B cell (primary cell): Measurements from ENCODE around the gene TSSK6. TPM values are rescaled to one million over a fixed set of nuclear protein-coding genes. Genes with fewer than 3 reads are reported as not detected.

ENCODE experiments used
- ATAC-seq: fragments of 200-7000 bp; cut with Tn5 transposase; one replicate; pipeline ENCODE4 v1.10.0; 2021; ENCODE audit warnings: low read depth, mild to moderate bottlenecking, moderate number of reproducible peaks, moderate library complexity
- CTCF ChIA-PET: fragments of 350-600 bp; sonication (Branson Sonifier 250); formaldehyde crosslinking; loops from one replicate; lab custom pipeline; 2021; ENCODE audit warnings: antibody characterized with exemption, inconsistent platforms; lab: Charles Lee
- POLR2A ChIA-PET: fragments of 350-600 bp; sonication (Branson Sonifier 250); formaldehyde crosslinking; loops from one replicate; lab custom pipeline; 2021; ENCODE audit warnings: antibody characterized with exemption; lab: Charles Lee
- DNase-seq: peaks from one replicate; pipeline ENCODE4 v3.0.0; 2013
- H2AFZ ChIP-seq: 2 replicates; pipeline ENCODE4 v1.6.1; 2012; ENCODE audit warnings: mild to moderate bottlenecking, low read depth, low read length; ENCODE audit not compliant: insufficient read depth, poor library complexity, severe bottlenecking
- H3K27ac ChIP-seq, 2 donors: 1 replicate in 1 of 2; 2 replicates in 1 of 2; pipeline ENCODE4 v1.5.1; 2012 to 2013; ENCODE audit warnings: low read length in 2 of 2, mild to moderate bottlenecking in 2 of 2, moderate library complexity in 1 of 2
- H3K27me3 ChIP-seq, 4 experiments: fragments of 200-600 bp in 1 of 4; sonication (generic) in 1 of 4; replicated peaks in 1 of 4; 1 replicate in 2 of 4; 2 replicates in 2 of 4; pipeline versions ENCODE4 v1.6.1 to v1.7.0; 2013 to 2016; ENCODE audit warnings: low read length in 3 of 4, mild to moderate bottlenecking in 2 of 4, mixed read lengths in 1 of 4, moderate library complexity in 1 of 4; ENCODE audit not compliant: insufficient read depth in 4 of 4, control insufficient read depth in 3 of 4; ENCODE audit errors: control extremely low read depth in 1 of 4
- H3K36me3 ChIP-seq, 2 experiments: replicated peaks in 1 of 2; 1 replicate in 1 of 2; 2 replicates in 1 of 2; pipeline versions ENCODE4 v1.6.1 to v1.7.1; 2013; ENCODE audit warnings: low read length in 1 of 2; ENCODE audit not compliant: insufficient read depth in 2 of 2, control insufficient read depth in 1 of 2; ENCODE audit errors: control extremely low read depth in 1 of 2, extremely low read depth in 1 of 2
- H3K4me1 ChIP-seq, 2 donors: fragments of 200-600 bp in 1 of 2; sonication (generic) in 1 of 2; 1 replicate in 1 of 2; 2 replicates in 1 of 2; pipeline versions ENCODE4 v1.5.1 to v1.6.1; 2013 to 2017; ENCODE audit warnings: low read length in 2 of 2; ENCODE audit not compliant: control insufficient read depth in 2 of 2, insufficient read depth in 2 of 2
- H3K4me2 ChIP-seq: replicated peaks from 2 replicates; pipeline ENCODE3; 2012; ENCODE audit warnings: mild to moderate bottlenecking, low read depth, low read length; ENCODE audit not compliant: poor library complexity, severe bottlenecking
- H3K4me3 ChIP-seq, 5 experiments: fragments of 200-600 bp in 1 of 5; sonication (generic) in 1 of 5; 1 replicate in 3 of 5; 2 replicates in 2 of 5; pipeline versions ENCODE4 v1.5.1 to v1.7.0; 2011 to 2016; ENCODE audit warnings: low read length in 4 of 5, mild to moderate bottlenecking in 4 of 5, low read depth in 2 of 5, control low read depth in 1 of 5, moderate library complexity in 1 of 5; ENCODE audit not compliant: insufficient read depth in 1 of 5; ENCODE audit errors: control extremely low read depth in 1 of 5, extremely low read depth in 1 of 5
- H3K79me2 ChIP-seq: fragments of 200-600 bp; sonication (generic); one replicate; pipeline ENCODE4 v1.6.0; 2016; ENCODE audit warnings: low read length; ENCODE audit not compliant: control insufficient read depth, insufficient read depth
- H3K9ac ChIP-seq: fragments of 200-600 bp; sonication (generic); 2 replicates; pipeline ENCODE4 v1.6.1; 2017; ENCODE audit warnings: mild to moderate bottlenecking, low read length, moderate library complexity
- H3K9me3 ChIP-seq, 3 donors: one replicate each; pipeline versions ENCODE4 v1.6.1 to v1.7.1; 2013; ENCODE audit warnings: low read length in 2 of 3; ENCODE audit not compliant: control insufficient read depth in 2 of 3, insufficient read depth in 1 of 3; ENCODE audit errors: control extremely low read depth in 1 of 3
- H4K20me1 ChIP-seq: 2 replicates; pipeline ENCODE4 v1.6.0; 2012; ENCODE audit warnings: mild to moderate bottlenecking, low read length; ENCODE audit not compliant: insufficient read depth, control insufficient read depth, poor library complexity, severe bottlenecking
- H3K27ac Mint-ChIP-seq: one replicate; pipeline ENCODE4 v1.8.0; 2021; ENCODE audit warnings: mixed read lengths
- H3K27me3 Mint-ChIP-seq: one replicate; pipeline ENCODE4 v1.8.0; 2021; ENCODE audit warnings: mixed read lengths
- H3K4me1 Mint-ChIP-seq: one replicate; pipeline ENCODE4 v1.8.0; 2021; ENCODE audit warnings: mixed read lengths
- H3K4me3 Mint-ChIP-seq: one replicate; pipeline ENCODE4 v1.8.0; 2021; ENCODE audit warnings: mixed read lengths
- H3K9me3 Mint-ChIP-seq: one replicate; pipeline ENCODE4 v1.8.0; 2022; ENCODE audit warnings: mixed read lengths; ENCODE audit not compliant: insufficient read depth
- EZH2 ChIP-seq: IDR thresholded peaks from 2 replicates; pipeline ENCODE4 v1.6.1; 2012; ENCODE audit warnings: borderline replicate concordance, low read depth, mild to moderate bottlenecking, moderate library complexity, low read length; ENCODE audit not compliant: insufficient read depth, poor library complexity, severe bottlenecking
- WGBS: methylation state at CpG from one replicate; pipeline ENCODE4 v1.1.5; 2013; ENCODE audit warnings: missing lambda C conversion rate; ENCODE audit not compliant: insufficient coverage; 5-methylcytosine and 5-hydroxymethylcytosine counted together
- intact Hi-C: fragments of 100-400 bp; cut with micrococcal nuclease; formaldehyde crosslinking; loops from one replicate; pipeline ENCODE4 v1.10.0; 2022
- polyA plus RNA-seq: library from polyadenylated mRNA; depleted of rRNA; stranded (reverse); fragments of >200 nt; gene quantifications from 2 replicates; pipeline ENCODE4 v1.2.3, GENCODE V29; 2012
- total RNA-seq, 2 donors: library from RNA; stranded (reverse); fragments of 120-200 nt in 1 of 2; gene quantifications; 1 replicate in 1 of 2; 2 replicates in 1 of 2; pipeline versions ENCODE4 v1.2.3 to v1.2.4, GENCODE V29; 2013 to 2022
- TF ChIP-seq, protein P1 (sequence below): fragments of 200-600 bp; IDR thresholded peaks from one replicate; pipeline ENCODE4 v1.8.0; 2022; ENCODE audit warnings: antibody characterized with exemption, mild to moderate bottlenecking

Gene TSSK6
- total and polyA plus RNA-seq, 2 donors (not counting 1 experiment from before 2014, with no cell fraction given) = 8.9 to 9.6 TPM

DNA sequence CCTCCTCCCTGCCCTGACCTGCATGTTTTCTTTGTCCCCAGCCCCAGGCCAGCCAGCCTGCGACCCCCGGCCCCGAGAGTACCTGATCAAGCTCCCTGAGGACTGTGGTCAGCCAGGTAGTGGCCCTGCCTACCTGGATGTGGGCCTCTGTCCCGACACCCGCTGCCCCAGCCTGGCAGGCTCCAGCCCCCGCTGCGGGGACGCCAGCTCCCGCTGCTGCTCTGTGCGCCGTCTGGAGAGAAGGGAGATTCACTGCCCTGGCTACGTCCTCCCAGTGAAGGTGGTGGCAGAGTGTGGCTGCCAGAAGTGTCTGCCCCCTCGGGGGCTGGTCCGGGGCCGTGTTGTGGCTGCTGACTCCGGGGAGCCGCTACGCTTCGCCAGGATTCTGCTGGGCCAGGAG is 28.3 kb upstream of the TSSK6 start:
- H3K27me3 Mint-ChIP-seq = peaks cover 16% of the 10 kb centered on the region
- no peak overlapping the region for H3K4me3 Mint-ChIP-seq
- Histone ChIP-seq H3K4me3 (no peak overlapping the region), H3K9ac (no peak overlapping the region), H4K20me1 (no peaks in the 10 kb centered on the region), H3K36me3 (no peaks in the 10 kb centered on the region), H3K9me3 (peaks cover 0 to 35% (median 0%) of the 10 kb centered on the region in 3 donors), H3K79me2 (no peaks in the 10 kb centered on the region), H3K27ac (no peak overlapping the region), H3K4me2 (no peak overlapping the region), H3K27me3 (peaks cover 0 to 53% (median 15%) of the 10 kb centered on the region in 4 experiments), H2AFZ (no peak overlapping the region), H3K4me1 (peaks cover 23 to 28% of the 10 kb centered on the region in 2 donors)
- CTCF ChIA-PET = no interaction called here
- WGBS = 96% methylated on average over 18 of the region's 19 CpGs
- no peak for TF ChIP-seq EZH2
- TF ChIP-seq, protein P1, sequence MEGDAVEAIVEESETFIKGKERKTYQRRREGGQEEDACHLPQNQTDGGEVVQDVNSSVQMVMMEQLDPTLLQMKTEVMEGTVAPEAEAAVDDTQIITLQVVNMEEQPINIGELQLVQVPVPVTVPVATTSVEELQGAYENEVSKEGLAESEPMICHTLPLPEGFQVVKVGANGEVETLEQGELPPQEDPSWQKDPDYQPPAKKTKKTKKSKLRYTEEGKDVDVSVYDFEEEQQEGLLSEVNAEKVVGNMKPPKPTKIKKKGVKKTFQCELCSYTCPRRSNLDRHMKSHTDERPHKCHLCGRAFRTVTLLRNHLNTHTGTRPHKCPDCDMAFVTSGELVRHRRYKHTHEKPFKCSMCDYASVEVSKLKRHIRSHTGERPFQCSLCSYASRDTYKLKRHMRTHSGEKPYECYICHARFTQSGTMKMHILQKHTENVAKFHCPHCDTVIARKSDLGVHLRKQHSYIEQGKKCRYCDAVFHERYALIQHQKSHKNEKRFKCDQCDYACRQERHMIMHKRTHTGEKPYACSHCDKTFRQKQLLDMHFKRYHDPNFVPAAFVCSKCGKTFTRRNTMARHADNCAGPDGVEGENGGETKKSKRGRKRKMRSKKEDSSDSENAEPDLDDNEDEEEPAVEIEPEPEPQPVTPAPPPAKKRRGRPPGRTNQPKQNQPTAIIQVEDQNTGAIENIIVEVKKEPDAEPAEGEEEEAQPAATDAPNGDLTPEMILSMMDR = no peak
- intact Hi-C loops = no loop called here
- no peak overlapping the region for H3K27ac Mint-ChIP-seq
- no peak for ATAC-seq
- POLR2A ChIA-PET = interaction anchor here (0.6 kb wide), 1 partner anchor 95 kb away, joined by 4 read pairs; no protein-coding TSS in a partner anchor
- H3K9me3 Mint-ChIP-seq = no peaks in the 10 kb centered on the region
- no peak for DNase-seq
- peaks cover 16% of the 10 kb centered on the region for H3K4me1 Mint-ChIP-seq

DNA sequence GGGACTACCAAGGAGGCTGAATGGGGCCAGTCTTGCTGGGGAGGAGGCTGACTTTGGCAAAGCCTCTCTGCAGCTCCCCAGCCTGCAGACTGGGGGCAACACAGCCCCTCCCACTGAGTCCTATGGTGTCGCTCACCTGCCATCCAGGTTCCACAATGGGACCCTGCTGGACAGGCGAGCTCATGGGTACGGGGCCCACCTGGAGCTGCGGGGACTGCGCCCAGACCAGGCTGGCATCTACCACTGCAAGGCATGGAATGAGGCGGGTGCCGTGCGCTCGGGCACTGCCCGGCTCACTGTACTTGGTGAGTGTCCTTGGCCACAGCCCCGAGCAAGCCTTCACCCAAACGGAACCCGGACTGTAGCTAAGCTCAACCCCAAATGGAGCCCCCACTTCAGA is 27.8 kb upstream of the TSSK6 start:
- no peaks in the 10 kb centered on the region for H4K20me1 ChIP-seq
- TF ChIP-seq, protein P1 = no peak
- TF ChIP-seq EZH2 = no peak
- no peaks in the 10 kb centered on the region for H3K36me3 ChIP-seq
- H3K9me3 ChIP-seq = peaks cover 0 to 36% (median 0%) of the 10 kb centered on the region in 3 donors
- peaks cover 18% of the 10 kb centered on the region for H3K4me1 Mint-ChIP-seq
- H3K79me2 ChIP-seq = no peaks in the 10 kb centered on the region
- H3K27ac Mint-ChIP-seq = no peak overlapping the region
- no peak for ATAC-seq
- no peak for DNase-seq
- H3K9ac ChIP-seq = no peak overlapping the region
- peaks cover 28 to 33% of the 10 kb centered on the region in 2 donors for H3K4me1 ChIP-seq
- POLR2A ChIA-PET = no interaction called here
- 98% methylated on average over 13 of the region's 13 CpGs for WGBS
- H3K27ac ChIP-seq = no peak overlapping the region
- no peak overlapping the region for H3K4me3 ChIP-seq
- no peak overlapping the region for H2AFZ ChIP-seq
- H3K4me3 Mint-ChIP-seq = no peak overlapping the region
- intact Hi-C loops = no loop called here
- H3K9me3 Mint-ChIP-seq = no peaks in the 10 kb centered on the region
- CTCF ChIA-PET = interaction anchor here (0.7 kb wide), 1 partner anchor 11 kb away, joined by 3 read pairs; no protein-coding TSS in a partner anchor
- H3K4me2 ChIP-seq = no peak overlapping the region
- H3K27me3 Mint-ChIP-seq = peaks cover 18% of the 10 kb centered on the region
- peaks cover 0 to 58% (median 18%) of the 10 kb centered on the region in 4 experiments for H3K27me3 ChIP-seq
